Mesenteric fat pad (tissue), 1 donor: ENCODE measurements around the gene MAP3K7CL. TPM values are rescaled to one million over a fixed set of nuclear protein-coding genes. Genes with fewer than 3 reads are reported as not detected.

Experiments
- total RNA-seq: library from RNA; stranded (reverse); fragmentation: NEBNext Ultra II Directional; extraction: Animal tissue kit (Norgen Biotek cat#: 25700); gene quantifications from one replicate; pipeline ENCODE4 v1.2.1, GENCODE V29; 2021
- donor health status: DM: yes; HTN: yes; CAD: no.

The MAP3K7CL gene
- total RNA-seq, 1 donor from 2014 or later, result 3.9 TPM

Other genes with a start within 250 kb of the MAP3K7CL start
- gene LTN1, start 137.8 kb upstream of the MAP3K7CL start, total RNA-seq, result 22.6 TPM
- 16.9 TPM for gene RWDD2B, start 111.3 kb upstream of the MAP3K7CL start, total RNA-seq
- 38.7 TPM for gene USP16, start 106.0 kb upstream of the MAP3K7CL start, total RNA-seq
- gene CCT8, start 57.0 kb upstream of the MAP3K7CL start, total RNA-seq, result 116 TPM
- 69.8 TPM for gene BACH1, start 168.3 kb downstream of the MAP3K7CL start, total RNA-seq